GM18520 (cell line): Measurements from ENCODE around the gene WHAMM.
"Not testable (repeated sequence)": the region's sequence is repeated elsewhere in the genome, so short reads cannot be mapped to it uniquely, and the experiment has no call there.

Source experiments
- ATAC-seq: cut with Tn5 transposase; IDR thresholded peaks from one replicate; pipeline ENCODE4 v1.9.1; 2021; ENCODE audit not compliant: unreplicated experiment

Gene WHAMM

DNA sequence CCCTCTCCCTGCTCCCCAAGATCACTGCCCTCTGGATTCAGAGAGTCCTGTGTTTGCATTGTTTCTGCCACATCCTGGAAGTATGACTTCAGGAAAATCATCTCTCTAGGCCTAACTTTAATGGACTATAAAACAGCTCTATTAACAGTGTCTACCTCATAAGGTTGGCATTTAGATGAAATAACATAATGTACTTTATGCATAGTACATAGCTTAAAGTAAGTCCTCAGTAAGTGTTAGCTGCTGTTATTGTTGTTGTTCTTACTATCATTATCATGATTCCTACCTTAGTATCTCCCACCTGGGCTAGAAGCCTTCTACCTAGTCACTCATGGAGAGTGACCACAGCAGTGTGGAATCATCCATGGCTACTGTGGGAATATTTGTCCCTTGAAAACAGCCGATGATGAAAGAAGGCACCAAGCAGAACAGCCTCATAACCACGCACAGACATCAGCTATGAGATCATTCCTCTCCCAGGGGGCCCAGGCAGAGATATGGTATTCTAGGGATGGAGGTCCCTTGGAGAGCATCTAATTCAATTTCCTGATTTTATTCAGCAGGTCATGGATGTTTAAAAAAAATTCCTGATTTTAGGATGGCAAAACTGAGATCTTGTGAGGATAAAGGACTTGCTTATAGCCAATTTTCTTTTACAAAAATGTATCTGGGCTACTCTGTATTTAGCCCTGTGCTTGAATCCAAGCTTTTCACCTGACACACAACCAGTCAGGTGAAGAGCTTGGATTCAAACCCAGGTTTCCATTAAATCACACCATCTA lies 5.4 kb upstream of the WHAMM start:
- ATAC-seq, result no peak

DNA sequence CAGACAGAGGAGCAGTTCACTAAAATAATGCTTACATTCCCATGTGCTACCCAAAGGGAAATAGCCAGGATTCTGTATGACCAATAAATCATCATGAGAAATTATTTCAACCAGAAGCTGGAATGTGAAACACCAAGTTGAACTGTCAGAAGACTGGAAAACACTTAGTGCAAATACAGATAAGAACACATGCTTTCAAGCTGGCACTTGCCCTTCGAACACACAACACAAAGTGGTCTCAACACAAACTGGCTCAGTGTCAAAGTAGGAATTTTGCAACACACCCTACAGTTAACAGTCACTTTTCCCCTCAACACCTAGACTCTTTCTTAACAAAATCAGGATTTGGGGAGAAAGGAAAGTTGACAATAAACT lies 4.9 kb upstream of the WHAMM start:
- ATAC-seq, result no peak

DNA sequence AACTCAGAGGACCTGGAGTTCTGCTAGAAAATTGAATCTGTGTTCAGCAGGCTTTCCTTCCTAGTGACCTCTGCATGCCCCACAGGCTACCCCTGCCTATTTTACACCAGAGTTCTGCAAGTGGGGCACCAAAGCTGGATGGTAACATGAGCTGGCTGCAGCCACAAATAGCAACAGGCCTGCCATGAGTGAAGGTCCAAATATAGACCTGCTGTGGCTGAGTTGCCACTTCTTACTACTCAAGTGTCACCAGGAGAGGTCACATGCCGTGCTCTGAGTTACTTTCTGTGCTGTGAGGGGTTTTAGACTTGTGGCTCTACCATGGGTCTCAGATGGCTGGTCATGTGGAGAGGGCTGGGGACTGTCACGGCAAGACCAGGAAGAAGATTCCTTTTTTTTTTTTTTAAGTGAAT lies 3.4 kb upstream of the WHAMM start, which contains the start of gene FSD2:
TSS of gene FSD2 (minus strand) at position 76 of the 413 bp plus-strand sequence. CDS start 18,679 bp downstream, outside the sequence.
- ATAC-seq, result peak; percentile 33

DNA sequence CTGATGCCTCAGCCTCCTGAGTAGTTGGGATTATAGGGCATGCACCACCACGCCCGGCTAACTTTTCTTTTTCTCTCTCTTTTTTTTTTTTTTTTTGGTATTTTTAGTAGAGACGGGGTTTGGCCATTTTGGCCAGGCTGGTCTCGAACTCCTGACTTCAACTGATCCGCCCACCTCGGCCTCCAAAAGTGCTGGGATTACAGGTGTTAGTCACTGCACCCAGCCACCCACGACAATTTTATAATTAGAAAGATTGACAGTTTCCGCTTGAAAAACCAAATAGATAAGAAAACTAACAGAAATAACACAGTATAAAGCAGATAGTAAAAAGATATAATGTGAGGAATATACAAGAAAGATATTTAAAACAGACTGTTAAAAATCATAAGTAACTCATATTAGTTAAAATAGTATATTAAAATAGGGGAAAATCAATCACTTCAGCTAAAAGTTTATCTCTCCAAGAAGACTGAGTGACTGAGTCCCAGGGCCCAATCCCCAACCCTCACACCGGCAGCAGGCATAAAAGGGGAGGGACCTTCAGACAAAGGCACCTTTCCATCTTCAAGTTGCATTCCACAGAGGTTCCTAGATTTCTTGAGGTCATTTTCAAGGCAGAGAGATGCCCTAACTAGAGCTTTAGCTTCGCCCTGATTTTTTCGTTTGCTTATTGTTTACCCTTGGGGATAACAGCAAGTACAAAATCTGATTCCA lies 1.4 kb upstream of the WHAMM start:
- no peak for ATAC-seq

DNA sequence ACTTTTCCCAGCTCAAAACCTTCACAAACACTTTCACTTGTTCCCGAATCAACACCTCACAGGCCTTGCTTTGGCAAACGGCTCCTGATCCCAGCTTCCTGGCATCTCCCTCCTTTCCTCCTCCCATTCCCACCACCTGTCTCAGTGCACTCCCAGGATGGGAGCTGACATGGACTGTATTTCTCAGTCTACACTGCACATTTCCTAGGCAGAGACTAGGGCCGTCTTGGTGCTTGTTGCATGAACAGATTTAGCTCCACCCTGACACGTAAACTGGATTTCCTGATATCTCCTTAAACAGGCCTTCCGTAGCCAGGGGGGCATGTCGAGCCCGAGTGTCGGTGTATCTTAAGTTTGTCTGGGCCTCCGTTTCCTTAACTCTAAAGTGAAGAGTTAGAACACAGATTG lies 790 bp upstream of the WHAMM start:
- no peak for ATAC-seq

DNA sequence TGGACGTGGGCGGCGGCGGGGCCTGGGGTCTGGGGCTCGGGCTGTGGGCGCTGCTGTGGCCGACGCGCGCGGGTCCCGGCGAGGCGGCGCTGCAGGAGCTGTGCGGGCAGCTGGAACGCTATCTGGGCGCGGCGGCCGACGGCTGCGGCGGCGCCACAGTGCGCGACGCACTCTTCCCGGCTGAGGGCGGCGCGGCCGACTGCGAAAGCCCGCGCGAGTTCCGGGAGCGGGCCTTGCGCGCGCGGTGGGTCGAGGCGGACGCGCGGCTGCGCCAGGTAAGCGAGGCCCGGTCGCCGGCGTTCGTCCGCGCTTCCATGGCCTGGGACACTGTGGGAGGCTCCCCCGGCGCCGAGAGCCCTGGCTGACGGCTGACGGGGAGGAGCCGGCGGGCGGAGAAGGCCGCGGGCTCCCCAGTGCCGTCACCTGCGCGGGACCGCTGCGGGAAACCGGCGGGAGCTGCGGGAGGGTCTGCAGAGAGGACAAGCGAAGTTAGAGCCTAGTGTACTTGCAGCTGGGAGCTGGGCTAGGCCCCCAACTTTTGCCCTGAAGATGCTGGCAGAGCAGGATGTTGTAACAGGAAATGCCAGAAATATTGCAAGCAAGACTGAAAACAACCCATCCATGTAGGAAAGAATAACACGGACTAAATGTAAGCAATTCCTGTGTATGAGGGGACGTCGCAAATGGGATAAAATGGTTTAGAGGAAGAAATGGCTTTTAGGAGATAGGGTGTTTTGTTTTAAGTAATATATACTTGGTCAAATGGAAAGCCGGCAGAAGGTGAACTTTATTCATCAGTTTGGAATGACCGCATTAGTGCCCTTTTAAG lies 847 bp downstream of the WHAMM start:
- ATAC-seq, result peak; percentile 11

DNA sequence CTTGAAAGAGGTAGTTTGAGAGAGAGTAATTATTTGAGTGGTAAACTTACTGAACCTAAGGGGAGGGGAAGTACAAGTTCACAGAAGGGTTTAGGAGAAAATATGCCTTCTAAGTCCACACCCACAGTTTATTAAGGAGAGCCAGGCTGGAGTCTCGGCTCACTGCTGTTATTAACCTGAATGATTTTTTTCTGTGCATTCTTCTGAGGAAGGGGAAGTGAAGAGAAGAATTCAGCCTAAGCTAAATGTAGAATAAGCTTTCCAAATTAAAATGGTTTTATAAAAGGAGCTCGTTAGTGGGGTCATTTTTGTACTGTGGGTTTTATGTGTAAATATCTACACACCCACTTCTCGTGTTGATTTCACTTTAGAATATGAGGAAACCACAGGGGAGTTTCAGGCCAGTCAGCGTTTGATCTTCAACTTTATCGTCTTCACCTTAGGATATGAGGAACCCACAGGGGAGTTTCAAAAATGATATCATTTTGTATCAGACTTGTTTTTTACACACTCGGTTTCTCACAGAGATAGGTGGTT lies 1.5 kb downstream of the WHAMM start:
- no peak for ATAC-seq

DNA sequence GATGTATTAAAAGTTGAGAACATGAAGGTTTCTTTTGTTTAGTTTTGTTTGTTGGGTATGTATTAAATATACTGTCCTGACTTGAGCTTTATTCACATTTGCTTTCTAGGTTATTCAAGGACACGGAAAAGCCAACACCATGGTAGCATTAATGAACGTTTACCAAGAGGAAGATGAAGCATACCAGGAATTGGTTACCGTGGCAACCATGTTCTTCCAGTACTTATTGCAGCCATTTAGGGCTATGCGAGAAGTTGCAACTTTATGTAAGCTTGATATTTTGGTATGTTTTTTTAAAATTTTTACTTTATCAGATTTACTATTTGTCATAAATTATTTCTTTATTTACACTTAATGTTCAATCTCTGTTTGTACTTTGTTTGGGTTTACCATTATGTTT lies 3.6 kb downstream of the WHAMM start:
- no peak for ATAC-seq

DNA sequence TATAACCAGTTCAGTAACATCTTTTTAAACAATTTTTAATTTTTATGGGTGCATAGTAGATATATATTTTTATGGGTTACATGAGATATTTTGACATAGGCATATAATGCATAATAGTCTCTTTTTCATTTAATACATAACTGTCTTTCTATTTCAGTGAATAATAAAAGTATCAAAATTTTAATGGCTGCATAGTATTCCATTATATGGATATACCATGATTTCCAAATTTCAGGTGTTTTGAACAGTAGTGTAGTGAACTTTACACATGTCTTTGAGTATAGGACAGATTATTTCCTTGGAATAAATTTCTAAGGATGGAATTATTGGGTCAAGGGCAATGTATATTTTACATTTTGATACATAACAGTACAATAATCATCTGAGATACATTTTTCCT lies 10.7 kb downstream of the WHAMM start:
- ATAC-seq, result no peak

DNA sequence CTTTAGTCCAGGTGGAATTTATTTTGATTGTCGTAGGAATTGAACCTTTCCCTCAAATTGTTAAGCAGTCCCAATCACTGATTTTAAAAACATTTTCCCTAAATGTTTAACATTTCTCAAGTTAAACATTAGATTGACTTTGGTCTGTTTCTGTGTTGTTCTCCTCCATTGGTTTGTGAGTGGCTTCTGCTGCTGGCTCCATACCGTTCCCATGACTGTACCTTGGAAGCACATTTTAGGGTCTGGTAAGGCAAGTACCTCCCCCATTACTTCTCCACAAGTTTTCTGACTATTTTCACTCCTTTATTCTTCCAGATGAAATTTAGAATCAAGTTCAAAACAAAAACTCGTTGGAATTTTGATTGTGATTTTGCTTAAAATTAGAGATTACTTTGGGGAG lies 12.0 kb downstream of the WHAMM start:
- not testable (repeated sequence) for ATAC-seq

DNA sequence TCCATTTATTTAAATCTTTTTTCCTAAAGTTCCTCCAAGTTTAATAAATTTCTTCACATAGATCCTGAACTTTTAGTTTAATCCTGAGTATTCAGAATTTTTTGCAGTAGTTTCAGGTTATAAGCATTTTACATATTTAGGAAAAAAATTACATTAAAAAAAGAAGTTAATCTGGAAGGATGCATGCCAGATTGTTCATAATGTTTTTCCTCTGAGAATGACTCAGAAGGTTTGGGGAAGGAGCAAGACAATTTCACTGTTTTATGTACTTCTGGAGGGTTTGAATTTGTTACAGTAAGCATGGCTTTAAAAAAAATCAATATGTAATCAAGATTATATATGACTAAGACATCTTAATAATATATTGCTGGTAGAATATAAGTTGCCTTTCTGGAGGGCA lies 12.4 kb downstream of the WHAMM start:
- not testable (repeated sequence) for ATAC-seq

DNA sequence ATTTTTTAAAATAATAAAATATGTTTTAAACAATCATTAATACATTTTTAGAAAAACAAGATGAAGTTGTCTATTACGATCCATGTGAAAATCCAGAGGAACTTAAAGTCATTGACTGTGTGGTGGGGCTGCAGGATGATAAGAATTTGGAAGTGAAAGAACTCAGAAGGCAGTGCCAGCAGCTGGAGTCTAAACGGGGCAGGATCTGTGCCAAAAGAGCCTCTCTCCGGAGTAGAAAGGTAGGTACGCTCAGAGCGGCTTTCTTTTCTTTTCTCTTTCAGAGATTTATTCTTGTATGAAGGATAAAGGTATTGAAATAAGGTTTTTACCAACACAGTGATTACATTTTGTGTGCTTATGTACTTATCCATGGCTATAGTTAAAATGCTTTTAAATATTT lies 13.6 kb downstream of the WHAMM start:
- no peak for ATAC-seq

DNA sequence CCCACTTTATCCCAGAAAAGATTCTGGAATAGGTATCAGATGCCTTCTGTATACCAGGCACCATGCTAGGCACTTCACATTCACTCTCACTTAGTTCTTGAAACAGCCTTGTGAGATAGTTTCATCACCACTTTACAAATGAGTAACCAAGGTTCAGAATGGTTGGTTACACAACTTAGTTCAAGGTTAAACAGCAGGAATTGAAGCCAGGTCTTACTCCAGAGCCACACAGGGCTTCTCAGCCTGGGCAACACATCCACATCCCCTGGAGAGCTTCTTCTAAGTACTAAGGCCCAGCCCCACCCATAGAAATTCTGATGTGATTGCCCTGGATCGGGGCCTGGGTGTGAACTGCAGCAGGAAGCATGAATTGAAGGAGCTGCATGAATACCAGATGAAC lies 18.6 kb downstream of the WHAMM start:
- ATAC-seq, result no peak

DNA sequence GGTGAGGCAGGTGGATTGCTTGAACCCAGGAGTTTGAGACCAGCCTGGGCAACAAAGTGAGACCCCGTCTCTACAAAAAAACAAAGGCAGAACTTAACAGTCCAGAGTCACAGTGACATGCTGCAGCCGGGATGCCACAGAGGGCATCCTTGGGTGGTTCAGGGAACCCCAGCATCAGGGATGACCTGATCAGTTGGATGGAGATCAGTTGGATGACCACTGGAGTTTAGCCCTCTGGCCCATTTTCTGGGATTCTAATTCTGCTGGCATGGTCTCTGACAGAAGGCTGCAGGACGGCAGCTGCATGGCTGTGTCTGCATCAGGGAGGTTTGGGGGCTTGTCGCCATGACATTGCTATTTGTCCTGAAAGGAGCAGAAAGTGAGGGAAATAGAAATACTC lies 19.8 kb downstream of the WHAMM start:
- no peak for ATAC-seq

DNA sequence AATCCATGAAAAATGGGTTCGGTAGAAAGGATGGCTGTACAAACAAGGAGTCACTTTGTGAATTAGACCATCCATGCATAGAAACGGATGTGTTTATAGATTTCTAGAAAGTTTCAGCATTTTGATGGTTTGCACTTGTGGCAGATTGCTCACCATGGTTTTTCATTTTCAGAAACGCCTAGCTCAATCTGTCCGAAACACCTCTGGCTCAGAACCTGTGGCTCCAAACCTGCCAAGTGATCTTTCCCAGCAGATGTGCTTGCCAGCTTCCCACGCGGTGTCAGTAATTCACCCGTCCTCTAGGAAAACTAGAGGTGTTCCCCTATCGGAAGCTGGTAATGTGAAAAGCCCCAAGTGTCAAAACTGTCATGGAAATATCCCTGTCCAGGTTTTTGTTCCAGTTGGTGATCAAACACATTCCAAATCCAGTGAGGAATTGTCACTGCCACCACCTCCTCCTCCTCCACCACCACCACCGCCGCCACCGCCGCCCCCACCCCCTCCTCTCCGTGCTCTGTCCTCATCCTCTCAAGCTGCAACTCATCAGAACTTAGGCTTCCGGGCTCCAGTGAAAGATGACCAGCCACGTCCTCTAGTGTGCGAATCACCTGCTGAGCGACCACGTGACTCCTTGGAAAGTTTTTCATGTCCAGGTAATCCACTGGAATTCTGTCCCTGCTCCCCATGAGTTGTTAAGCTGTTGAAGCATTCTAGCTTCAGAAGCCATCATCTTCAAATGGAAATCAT lies 21.2 kb downstream of the WHAMM start:
- ATAC-seq, result no peak

DNA sequence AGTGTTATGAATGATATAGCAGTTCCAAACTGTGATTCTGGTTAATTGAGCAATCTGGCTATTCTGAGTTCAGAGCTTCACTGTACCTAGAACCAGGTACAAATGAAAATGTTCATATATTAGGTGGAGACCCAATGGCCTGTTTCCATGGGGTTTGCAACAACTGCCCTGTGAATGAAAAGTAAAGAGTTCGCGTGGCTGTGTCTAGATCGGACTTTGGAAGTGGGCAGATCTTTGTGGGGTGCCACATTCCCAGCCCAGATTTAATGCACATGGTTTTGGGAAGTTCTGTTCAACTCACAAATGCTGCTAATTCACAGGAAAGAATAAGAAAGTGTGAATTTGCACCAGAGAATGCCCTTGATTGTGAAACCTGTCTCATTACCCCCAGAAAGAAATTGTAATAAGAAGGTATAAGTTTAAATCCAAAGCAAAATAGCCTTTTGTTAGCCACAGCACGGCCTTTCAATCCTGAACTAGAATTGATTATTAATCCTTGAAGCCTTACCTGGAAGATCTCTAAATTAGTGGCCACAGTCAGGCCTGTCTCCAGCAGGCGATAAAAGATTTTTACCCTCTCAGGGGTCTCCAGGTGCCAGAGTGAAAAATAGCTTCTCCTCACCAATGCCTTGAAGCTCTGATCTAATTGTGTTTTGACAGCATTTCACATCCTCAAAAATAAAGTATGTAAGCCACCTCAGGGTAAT lies 22.6 kb downstream of the WHAMM start:
- no peak for ATAC-seq

DNA sequence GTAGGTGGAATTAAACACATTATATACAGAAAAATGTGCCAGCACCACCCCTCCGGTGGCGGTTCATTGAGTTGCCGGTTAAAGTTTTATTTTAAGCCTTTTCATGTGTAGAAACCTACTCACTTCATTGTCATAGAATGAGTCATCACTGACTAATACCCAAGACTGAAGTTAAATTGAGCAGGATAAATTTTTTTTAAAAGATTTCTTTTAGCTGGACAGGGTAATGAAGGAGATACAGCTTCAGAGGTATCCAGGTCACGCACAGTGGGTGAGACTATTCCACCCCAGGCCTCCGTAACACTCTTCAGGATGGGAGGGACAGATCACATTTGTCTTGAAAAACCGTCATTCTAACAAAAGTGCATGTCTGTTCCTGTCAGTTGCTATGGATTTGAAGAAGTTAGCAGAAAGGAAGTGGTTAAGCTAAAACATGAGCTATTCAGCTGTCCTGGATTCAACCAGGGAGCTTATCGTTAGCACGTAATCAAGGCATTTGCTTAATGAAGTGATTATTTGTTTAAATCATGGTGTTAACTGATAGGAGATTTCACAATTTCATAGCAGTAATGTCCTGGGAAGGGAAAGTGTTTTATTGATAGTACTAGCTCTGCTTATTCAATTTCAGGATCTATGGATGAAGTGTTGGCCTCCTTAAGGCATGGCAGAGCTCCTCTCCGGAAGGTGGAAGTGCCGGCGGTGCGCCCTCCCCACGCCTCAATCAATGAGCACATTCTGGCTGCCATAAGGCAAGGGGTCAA lies 23.4 kb downstream of the WHAMM start:
- peak; percentile 55 for ATAC-seq

DNA sequence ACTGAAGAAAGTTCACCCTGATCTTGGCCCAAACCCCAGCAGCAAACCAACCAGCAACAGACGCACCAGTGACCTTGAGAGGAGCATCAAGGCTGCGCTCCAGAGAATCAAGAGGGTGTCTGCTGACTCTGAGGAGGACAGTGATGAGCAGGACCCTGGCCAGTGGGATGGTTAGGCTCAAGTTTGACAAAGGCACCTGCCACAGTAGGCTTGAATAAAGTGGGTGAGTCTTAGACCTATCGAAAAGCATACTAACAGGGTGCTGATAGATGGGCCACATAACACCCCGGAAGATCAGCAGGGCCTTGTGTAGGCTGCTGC lies 23.9 kb downstream of the WHAMM start:
- no peak for ATAC-seq

DNA sequence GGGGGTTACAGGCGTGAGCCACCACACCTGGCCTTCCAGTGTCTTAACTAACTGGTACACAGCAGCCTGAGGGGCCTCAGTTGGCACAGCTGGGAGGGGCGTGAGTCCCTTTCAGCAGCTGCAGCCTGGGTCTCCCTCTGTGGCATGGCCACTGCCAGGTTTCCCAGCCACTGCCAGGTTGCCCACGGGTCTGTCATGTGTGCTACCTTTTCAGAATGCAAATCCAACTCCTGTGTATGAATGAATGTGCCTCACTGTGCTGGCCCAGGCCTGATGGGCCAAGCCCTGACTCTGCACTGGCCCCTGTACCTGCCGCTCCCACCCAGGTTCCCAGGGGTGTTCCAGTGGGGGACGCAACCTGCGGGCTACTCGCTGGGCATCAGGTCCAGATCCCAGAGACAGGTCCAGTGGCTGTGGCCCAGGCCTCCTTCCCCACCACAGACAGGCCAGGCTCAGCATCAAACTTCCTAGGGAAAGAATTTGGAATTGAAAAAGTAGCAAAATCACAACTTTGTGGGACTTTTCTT lies 26.0 kb downstream of the WHAMM start:
- ATAC-seq, result no peak
